Brain microvascular endothelial cell (primary cell): ENCODE data around the gene NRXN3.

Experiments
- DNase-seq: peaks from one replicate; pipeline ENCODE4 v3.0.0-alpha.2; 2020
- H3K27ac ChIP-seq: fragments of 250-450 bp; sonication (Bioruptor Pico); 2 replicates; pipeline ENCODE4 v1.5.1; 2020; ENCODE audit warnings: mild to moderate bottlenecking, moderate library complexity
- H3K27me3 ChIP-seq: fragments of 250-450 bp; sonication (Bioruptor Pico); replicated peaks from 2 replicates; pipeline ENCODE4 v1.5.1; 2020; ENCODE audit warnings: mild to moderate bottlenecking
- H3K36me3 ChIP-seq: fragments of 250-450 bp; sonication (Bioruptor Pico); replicated peaks from 2 replicates; pipeline ENCODE4 v1.5.1; 2020; ENCODE audit warnings: mild to moderate bottlenecking
- H3K4me3 ChIP-seq: 2 replicates; pipeline ENCODE4 v1.5.1; 2011; ENCODE audit warnings: low read depth, mild to moderate bottlenecking, control low read depth, low read length, moderate library complexity
- CTCF ChIP-seq: IDR thresholded peaks from 2 replicates; pipeline ENCODE4 v1.5.1; 2011; ENCODE audit warnings: low read depth, mild to moderate bottlenecking, moderate library complexity, low read length, control low read depth, inconsistent platforms; ENCODE audit errors: missing control alignments
- in situ Hi-C: cut with HindIII; loops from 2 replicates; pipeline ENCODE4 v1.10.0; 2017; ENCODE audit warnings: low sequenced_read_pairs, low pct_ligation_motif_present

NRXN3 gene

GRCh38 chr14:78186277-78186676 lies 16.1 kb downstream of the NRXN3 start:
- in situ Hi-C loops = no loop called here
- H3K4me3 ChIP-seq = no peak overlapping the region
- no peak for TF ChIP-seq CTCF
- no peaks in the 10 kb centered on the region for H3K27me3 ChIP-seq
- DNase-seq = no peak
- H3K36me3 ChIP-seq = no peaks in the 10 kb centered on the region
- H3K27ac ChIP-seq = no peak overlapping the region

GRCh38 chr14:78188882-78189281 lies 18.7 kb downstream of the NRXN3 start:
- Histone ChIP-seq H3K4me3 (no peak overlapping the region), H3K36me3 (no peaks in the 10 kb centered on the region), H3K27ac (no peak overlapping the region), H3K27me3 (no peaks in the 10 kb centered on the region)
- TF ChIP-seq CTCF = no peak
- in situ Hi-C loops = no loop called here
- no peak for DNase-seq

GRCh38 chr14:78195431-78195830 lies 25.3 kb downstream of the NRXN3 start:
- H3K4me3 ChIP-seq = no peak overlapping the region
- H3K27me3 ChIP-seq = no peaks in the 10 kb centered on the region
- no peak overlapping the region for H3K27ac ChIP-seq
- no peaks in the 10 kb centered on the region for H3K36me3 ChIP-seq
- TF ChIP-seq CTCF = no peak
- no peak for DNase-seq
- in situ Hi-C loops = no loop called here

- in situ Hi-C loops = no loop called here
- TF ChIP-seq CTCF = no peak
- Histone ChIP-seq H3K4me3 (no peak overlapping the region), H3K36me3 (no peaks in the 10 kb centered on the region), H3K27ac (no peak overlapping the region), H3K27me3 (no peaks in the 10 kb centered on the region)
- no peak for DNase-seq
Observed at GRCh38 chr14:78196323-78196722, 26.1 kb downstream of the NRXN3 start.

GRCh38 chr14:78197051-78197450 lies 26.9 kb downstream of the NRXN3 start:
- no peak for TF ChIP-seq CTCF
- in situ Hi-C loops = no loop called here

GRCh38 chr14:78202163-78202562 lies 32.0 kb downstream of the NRXN3 start:
- DNase-seq = no peak
- no peaks in the 10 kb centered on the region for H3K36me3 ChIP-seq
- H3K27me3 ChIP-seq = no peaks in the 10 kb centered on the region
- in situ Hi-C loops = no loop called here
- TF ChIP-seq CTCF = no peak
- no peak overlapping the region for H3K4me3 ChIP-seq
- no peak overlapping the region for H3K27ac ChIP-seq

More at GRCh38 chr14:78197051-78197450, 26.9 kb downstream of the NRXN3 start:
- no peak for DNase-seq
- Histone ChIP-seq H3K27me3 (no peaks in the 10 kb centered on the region), H3K27ac (no peak overlapping the region), H3K4me3 (no peak overlapping the region), H3K36me3 (no peaks in the 10 kb centered on the region)
